Fibroblast of the aortic adventitia (primary cell): Measurements from ENCODE around the gene MEPCE. TPM values are rescaled to one million over a fixed set of nuclear protein-coding genes. Genes with fewer than 3 reads are reported as not detected.

ENCODE experiments used
- DNase-seq: peaks from one replicate; pipeline ENCODE4 v3.0.0-alpha.2; 2010; ENCODE audit warnings: low read depth
- H3K4me3 ChIP-seq: 2 replicates; pipeline ENCODE4 v1.5.1; 2011; ENCODE audit warnings: low read depth, mild to moderate bottlenecking, control low read depth, low read length, moderate library complexity
- total RNA-seq: library from RNA; depleted of rRNA; stranded (reverse); fragments of >200 nt; gene quantifications from 2 replicates; pipeline ENCODE4 v1.2.3, GENCODE V29; 2012; ENCODE audit warnings: low replicate concordance
- TF ChIP-seq, protein P1 (sequence below): IDR thresholded peaks from 2 replicates; pipeline ENCODE4 v1.5.1; 2011; ENCODE audit warnings: mild to moderate bottlenecking, low read length, control low read depth, inconsistent platforms; ENCODE audit not compliant: insufficient read depth

Gene MEPCE
- total RNA-seq, 1 donor = 48.0 TPM

- TF ChIP-seq, protein P1, sequence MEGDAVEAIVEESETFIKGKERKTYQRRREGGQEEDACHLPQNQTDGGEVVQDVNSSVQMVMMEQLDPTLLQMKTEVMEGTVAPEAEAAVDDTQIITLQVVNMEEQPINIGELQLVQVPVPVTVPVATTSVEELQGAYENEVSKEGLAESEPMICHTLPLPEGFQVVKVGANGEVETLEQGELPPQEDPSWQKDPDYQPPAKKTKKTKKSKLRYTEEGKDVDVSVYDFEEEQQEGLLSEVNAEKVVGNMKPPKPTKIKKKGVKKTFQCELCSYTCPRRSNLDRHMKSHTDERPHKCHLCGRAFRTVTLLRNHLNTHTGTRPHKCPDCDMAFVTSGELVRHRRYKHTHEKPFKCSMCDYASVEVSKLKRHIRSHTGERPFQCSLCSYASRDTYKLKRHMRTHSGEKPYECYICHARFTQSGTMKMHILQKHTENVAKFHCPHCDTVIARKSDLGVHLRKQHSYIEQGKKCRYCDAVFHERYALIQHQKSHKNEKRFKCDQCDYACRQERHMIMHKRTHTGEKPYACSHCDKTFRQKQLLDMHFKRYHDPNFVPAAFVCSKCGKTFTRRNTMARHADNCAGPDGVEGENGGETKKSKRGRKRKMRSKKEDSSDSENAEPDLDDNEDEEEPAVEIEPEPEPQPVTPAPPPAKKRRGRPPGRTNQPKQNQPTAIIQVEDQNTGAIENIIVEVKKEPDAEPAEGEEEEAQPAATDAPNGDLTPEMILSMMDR = peak; percentile 80
- H3K4me3 ChIP-seq = no peak overlapping the region
- DNase-seq = peak; percentile 88
Measured at GRCh38 chr7:100407285-100408180, 22.1 kb upstream of the MEPCE start.

GRCh38 chr7:100411101-100411500 lies 18.5 kb upstream of the MEPCE start:
- no peak overlapping the region for H3K4me3 ChIP-seq
- DNase-seq = no peak
- TF ChIP-seq, protein P1 = no peak

DNA sequence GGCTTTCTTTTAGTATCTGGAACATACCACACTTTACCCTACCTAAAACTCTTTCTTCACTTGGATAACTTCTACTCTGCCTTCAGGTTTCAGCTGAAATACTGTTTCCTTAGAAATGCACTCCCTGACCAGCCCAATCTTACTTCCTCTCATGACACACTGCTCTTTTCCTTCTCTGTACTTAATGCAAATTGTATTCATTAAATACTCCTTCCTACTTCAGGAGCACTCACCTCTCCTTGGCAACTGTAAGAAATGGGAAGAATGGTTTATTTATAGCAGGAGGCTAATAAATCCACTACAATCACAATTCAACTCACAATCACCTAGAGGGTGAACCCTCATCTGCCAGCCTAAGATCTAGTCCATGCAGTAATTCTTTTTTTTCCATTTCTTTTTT lies 16.3 kb upstream of the MEPCE start:
- no peak overlapping the region for H3K4me3 ChIP-seq
- DNase-seq = no peak
- TF ChIP-seq, protein P1 = no peak

DNA sequence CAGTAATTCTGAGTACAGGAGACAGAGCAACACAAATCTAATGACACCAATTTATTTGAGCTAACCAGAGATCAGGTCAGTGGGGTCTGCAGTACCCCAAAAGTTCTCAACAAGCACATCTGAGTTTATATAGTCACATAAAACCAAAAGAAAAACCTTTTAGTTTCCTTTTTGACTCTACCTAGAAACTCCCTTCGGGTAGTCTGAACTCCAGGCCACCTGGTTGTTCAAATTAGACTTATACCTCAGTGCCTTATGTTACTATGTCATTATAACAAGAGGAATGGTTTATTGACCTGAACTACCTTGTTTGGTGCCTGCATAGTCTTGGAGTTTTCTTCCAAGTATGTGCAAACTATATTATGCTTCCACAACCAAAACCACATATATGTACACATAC lies 15.7 kb upstream of the MEPCE start:
- TF ChIP-seq, protein P1 = no peak
- DNase-seq = no peak
- H3K4me3 ChIP-seq = no peak overlapping the region

GRCh38 chr7:100415448-100415847 lies 14.2 kb upstream of the MEPCE start:
- TF ChIP-seq, protein P1 = no peak
- DNase-seq = no peak

GRCh38 chr7:100418930-100419659 lies 10.5 kb upstream of the MEPCE start:
- H3K4me3 ChIP-seq = no peak overlapping the region
- no peak for DNase-seq
- TF ChIP-seq, protein P1 = peak; percentile 25

More at GRCh38 chr7:100415448-100415847, 14.2 kb upstream of the MEPCE start:
- H3K4me3 ChIP-seq = no peak overlapping the region
